HepG2 (cell line): ENCODE results near the gene MAN1A1. TPM values are rescaled to one million over a fixed set of nuclear protein-coding genes. Genes with fewer than 3 reads are reported as not detected.

Experiments used
- CEBPG ChIP-seq: IDR thresholded peaks from 2 replicates; pipeline ENCODE4 v1.6.1; 2016
- DNMT1 ChIP-seq: sonication (generic); formaldehyde crosslinking; IDR thresholded peaks from 2 replicates; pipeline ENCODE4 v1.5.1; 2020; ENCODE audit warnings: mild to moderate bottlenecking, missing genetic modification reagents
- JUND ChIP-seq: sonication (generic); formaldehyde crosslinking; IDR thresholded peaks from 2 replicates; pipeline ENCODE4 v1.8.0; 2022; ENCODE audit warnings: mild to moderate bottlenecking, missing genetic modification reagents
- MIER3 ChIP-seq: IDR thresholded peaks from 2 replicates; pipeline ENCODE4 v1.6.1; 2016; ENCODE audit warnings: missing compliant biosample characterization, borderline replicate concordance
- NFRKB ChIP-seq: fragments of 450-650 bp; IDR thresholded peaks from 2 replicates; pipeline ENCODE4 v1.6.1; 2017
- ONECUT2 ChIP-seq: sonication (generic); formaldehyde crosslinking; IDR thresholded peaks from 2 replicates; pipeline ENCODE4 v1.4.0; 2020; ENCODE audit warnings: missing genetic modification reagents
- PHF21A ChIP-seq: sonication (generic); formaldehyde crosslinking; IDR thresholded peaks from 2 replicates; pipeline ENCODE4 v1.5.0; 2020; ENCODE audit warnings: mild to moderate bottlenecking, missing genetic modification reagents
- POLR2AphosphoS2 ChIP-seq: IDR thresholded peaks from 2 replicates; pipeline ENCODE4 v1.6.1; 2011; ENCODE audit warnings: low read depth, low read length, improper control_type of control experiment
- SALL1 ChIP-seq: sonication (generic); formaldehyde crosslinking; IDR thresholded peaks from 2 replicates; pipeline ENCODE4 v1.8.0; 2022; ENCODE audit warnings: mild to moderate bottlenecking, missing genetic modification reagents
- SIN3A ChIP-seq: IDR thresholded peaks from 2 replicates; pipeline ENCODE4 v1.6.1; 2011; ENCODE audit warnings: low read depth, mild to moderate bottlenecking, control low read depth, low read length, borderline replicate concordance
- SMAD3 ChIP-seq: sonication (generic); formaldehyde crosslinking; IDR thresholded peaks from 2 replicates; pipeline ENCODE4 v1.4.0; 2020; ENCODE audit warnings: missing genetic modification reagents
- SMARCE1 ChIP-seq: fragments of 450-650 bp; IDR thresholded peaks from 2 replicates; pipeline ENCODE4 v1.6.1; 2017; ENCODE audit warnings: borderline replicate concordance
- TARDBP ChIP-seq: sonication (generic); formaldehyde crosslinking; IDR thresholded peaks from 2 replicates; pipeline ENCODE4 v1.8.0; 2022; ENCODE audit warnings: mild to moderate bottlenecking, missing genetic modification reagents
- TCF12 ChIP-seq, 2 experiments: fragments of 450-650 bp in 1 of 2; sonication (generic) in 1 of 2; formaldehyde crosslinking in 1 of 2; IDR thresholded peaks; 2 replicates each; pipeline versions ENCODE4 v1.6.1 to v1.8.0; 2017 to 2022; ENCODE audit warnings: antibody characterized with exemption in 1 of 2, mild to moderate bottlenecking in 1 of 2, missing genetic modification reagents in 1 of 2, moderate library complexity in 1 of 2
- YEATS2 ChIP-seq: sonication (generic); formaldehyde crosslinking; IDR thresholded peaks from 2 replicates; pipeline ENCODE4 v1.4.0; 2020; ENCODE audit warnings: missing genetic modification reagents, borderline replicate concordance
- ZBTB39 ChIP-seq: sonication (generic); formaldehyde crosslinking; IDR thresholded peaks from 2 replicates; pipeline ENCODE4 v1.5.0; 2020; ENCODE audit warnings: missing genetic modification reagents
- ZC3H13 ChIP-seq: sonication (generic); formaldehyde crosslinking; IDR thresholded peaks from 2 replicates; pipeline ENCODE4 v1.8.1; 2023; ENCODE audit warnings: mild to moderate bottlenecking, missing genetic modification reagents, moderate library complexity
- ZEB1 ChIP-seq: IDR thresholded peaks from 2 replicates; pipeline ENCODE4 v1.6.1; 2012; ENCODE audit warnings: mild to moderate bottlenecking, low read depth, inconsistent platforms; ENCODE audit not compliant: insufficient replicate concordance
- ZFP82 ChIP-seq: sonication (generic); formaldehyde crosslinking; IDR thresholded peaks from 2 replicates; pipeline ENCODE4 v1.5.1; 2020; ENCODE audit warnings: mild to moderate bottlenecking, missing genetic modification reagents, borderline replicate concordance
- ZNF567 ChIP-seq: sonication (generic); formaldehyde crosslinking; IDR thresholded peaks from 2 replicates; pipeline ENCODE4 v1.8.1; 2023; ENCODE audit warnings: mild to moderate bottlenecking, missing genetic modification reagents, borderline replicate concordance
- ZNF644 ChIP-seq: IDR thresholded peaks from 2 replicates; pipeline ENCODE4 v1.6.1; 2016; ENCODE audit warnings: low read depth
- polyA plus RNA-seq, 8 experiments: library from polyadenylated mRNA; depleted of rRNA in 3 of 8; stranded (reverse) in 7 of 8; unstranded in 1 of 8; fragments of >200 nt; fragmentation: Illumina TruSeq in 4 of 8; extraction: Trizol in 4 of 8; gene quantifications; 2 replicates each; pipeline versions ENCODE4 v1.2.1 to v1.2.3, GENCODE V29; 2011 to 2016; ENCODE audit warnings: low read depth in 4 of 8, missing spikeins in 1 of 8, mixed read lengths in 1 of 8; ENCODE audit not compliant: insufficient read depth in 1 of 8
- total RNA-seq, 5 experiments: library from RNA; depleted of rRNA; stranded (reverse); fragments of >200 nt; fragmentation: Illumina TruSeq; extraction: Trizol; gene quantifications; 2 replicates each; pipeline ENCODE4 v1.2.3, GENCODE V29; 2016; ENCODE audit warnings: low read depth in 1 of 5
- TF ChIP-seq, protein P1 (sequence below): sonication (generic); formaldehyde crosslinking; IDR thresholded peaks from 2 replicates; pipeline ENCODE4 v1.4.0; 2020; ENCODE audit warnings: missing genetic modification reagents
- TF ChIP-seq, protein P2 (sequence below): sonication (generic); formaldehyde crosslinking; conservative IDR thresholded peaks from 2 replicates; pipeline ENCODE4 v1.4.0; 2020; ENCODE audit warnings: missing genetic modification reagents
- TF ChIP-seq, protein P3 (sequence below): sonication (generic); formaldehyde crosslinking; conservative IDR thresholded peaks from 2 replicates; pipeline ENCODE4 v1.8.0; 2022; ENCODE audit warnings: mild to moderate bottlenecking, moderate library complexity, missing genetic modification reagents

The MAN1A1 gene
- total and polyA plus RNA-seq, 2 of the 13 experiments (the other 11 are each of a cell fraction or from before 2014, with no cell fraction given): 156 to 236 TPM

- TF ChIP-seq ZBTB39 (CRISPR knock-in tag) (no peak), ZNF567 (CRISPR knock-in tag) (no peak), SIN3A (0 out of 2 replicates have a peak, but pooled peaks have one; percentile 57), JUND (CRISPR knock-in tag) (peak; percentile 96), SALL1 (CRISPR knock-in tag) (no peak), CEBPG (CRISPR knock-in tag) (peak; percentile 56), ONECUT2 (CRISPR knock-in tag) (no peak), ZNF644 (CRISPR knock-in tag) (0 out of 2 replicates have a peak, but pooled peaks have one; percentile 18), SMARCE1 (peak; percentile 90; the same call in 1 of the 2 replicates), ZEB1 (no peak), TARDBP (CRISPR knock-in tag) (peak; percentile 31; the same call in 1 of the 2 replicates), ZFP82 (CRISPR knock-in tag) (no peak), POLR2AphosphoS2 (no peak), TCF12 (IDR thresholded peaks at IDR 0.05) (no peak), TCF12 (CRISPR knock-in tag; IDR thresholded peaks at IDR 0.05) (0 out of 2 replicates have a peak, but pooled peaks have one; percentile 68), DNMT1 (CRISPR knock-in tag) (no peak), PHF21A (CRISPR knock-in tag) (no peak), SMAD3 (peak; percentile 77; the same call in 1 of the 2 replicates), NFRKB (no peak), ZC3H13 (no peak), MIER3 (CRISPR knock-in tag) (peak; percentile 96; the same call in 1 of the 2 replicates), YEATS2 (CRISPR knock-in tag) (no peak)
- TF ChIP-seq, protein P1, sequence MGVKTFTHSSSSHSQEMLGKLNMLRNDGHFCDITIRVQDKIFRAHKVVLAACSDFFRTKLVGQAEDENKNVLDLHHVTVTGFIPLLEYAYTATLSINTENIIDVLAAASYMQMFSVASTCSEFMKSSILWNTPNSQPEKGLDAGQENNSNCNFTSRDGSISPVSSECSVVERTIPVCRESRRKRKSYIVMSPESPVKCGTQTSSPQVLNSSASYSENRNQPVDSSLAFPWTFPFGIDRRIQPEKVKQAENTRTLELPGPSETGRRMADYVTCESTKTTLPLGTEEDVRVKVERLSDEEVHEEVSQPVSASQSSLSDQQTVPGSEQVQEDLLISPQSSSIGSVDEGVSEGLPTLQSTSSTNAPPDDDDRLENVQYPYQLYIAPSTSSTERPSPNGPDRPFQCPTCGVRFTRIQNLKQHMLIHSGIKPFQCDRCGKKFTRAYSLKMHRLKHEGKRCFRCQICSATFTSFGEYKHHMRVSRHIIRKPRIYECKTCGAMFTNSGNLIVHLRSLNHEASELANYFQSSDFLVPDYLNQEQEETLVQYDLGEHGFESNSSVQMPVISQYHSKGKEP (CRISPR knock-in tag): no peak
- TF ChIP-seq, protein P2, sequence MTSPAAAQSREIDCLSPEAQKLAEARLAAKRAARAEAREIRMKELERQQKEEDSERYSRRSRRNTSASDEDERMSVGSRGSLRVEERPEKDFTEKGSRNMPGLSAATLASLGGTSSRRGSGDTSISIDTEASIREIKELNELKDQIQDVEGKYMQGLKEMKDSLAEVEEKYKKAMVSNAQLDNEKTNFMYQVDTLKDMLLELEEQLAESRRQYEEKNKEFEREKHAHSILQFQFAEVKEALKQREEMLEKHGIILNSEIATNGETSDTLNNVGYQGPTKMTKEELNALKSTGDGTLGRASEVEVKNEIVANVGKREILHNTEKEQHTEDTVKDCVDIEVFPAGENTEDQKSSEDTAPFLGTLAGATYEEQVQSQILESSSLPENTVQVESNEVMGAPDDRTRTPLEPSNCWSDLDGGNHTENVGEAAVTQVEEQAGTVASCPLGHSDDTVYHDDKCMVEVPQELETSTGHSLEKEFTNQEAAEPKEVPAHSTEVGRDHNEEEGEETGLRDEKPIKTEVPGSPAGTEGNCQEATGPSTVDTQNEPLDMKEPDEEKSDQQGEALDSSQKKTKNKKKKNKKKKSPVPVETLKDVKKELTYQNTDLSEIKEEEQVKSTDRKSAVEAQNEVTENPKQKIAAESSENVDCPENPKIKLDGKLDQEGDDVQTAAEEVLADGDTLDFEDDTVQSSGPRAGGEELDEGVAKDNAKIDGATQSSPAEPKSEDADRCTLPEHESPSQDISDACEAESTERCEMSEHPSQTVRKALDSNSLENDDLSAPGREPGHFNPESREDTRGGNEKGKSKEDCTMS (CRISPR knock-in tag): no peak
- TF ChIP-seq, protein P3, sequence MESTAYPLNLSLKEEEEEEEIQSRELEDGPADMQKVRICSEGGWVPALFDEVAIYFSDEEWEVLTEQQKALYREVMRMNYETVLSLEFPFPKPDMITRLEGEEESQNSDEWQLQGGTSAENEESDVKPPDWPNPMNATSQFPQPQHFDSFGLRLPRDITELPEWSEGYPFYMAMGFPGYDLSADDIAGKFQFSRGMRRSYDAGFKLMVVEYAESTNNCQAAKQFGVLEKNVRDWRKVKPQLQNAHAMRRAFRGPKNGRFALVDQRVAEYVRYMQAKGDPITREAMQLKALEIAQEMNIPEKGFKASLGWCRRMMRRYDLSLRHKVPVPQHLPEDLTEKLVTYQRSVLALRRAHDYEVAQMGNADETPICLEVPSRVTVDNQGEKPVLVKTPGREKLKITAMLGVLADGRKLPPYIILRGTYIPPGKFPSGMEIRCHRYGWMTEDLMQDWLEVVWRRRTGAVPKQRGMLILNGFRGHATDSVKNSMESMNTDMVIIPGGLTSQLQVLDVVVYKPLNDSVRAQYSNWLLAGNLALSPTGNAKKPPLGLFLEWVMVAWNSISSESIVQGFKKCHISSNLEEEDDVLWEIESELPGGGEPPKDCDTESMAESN (CRISPR knock-in tag): no peak
Observed at GRCh38 chr6:119129968-119130484, 219.5 kb downstream of the MAN1A1 start (continued).
